ENCODE data around the gene ZNF595. TPM values are rescaled to one million over a fixed set of nuclear protein-coding genes. Genes with fewer than 3 reads are reported as not detected.
A peak's percentile ranks its signal among the peaks of the same experiment; 100 is the strongest.

The ZNF595 gene
- total RNA-seq, 1 donor from 2014 or later: 10.1 TPM

GRCh38 chr4:124275-125081 lies 71.4 kb downstream of the ZNF595 start, which contains the start of gene ZNF718:
TSS of gene ZNF718 (plus strand) at chr4:124501. CDS start at chr4:124671, 170 bp downstream.
- Mint-ChIP-seq H3K4me1 (peaks cover 11% of the 10 kb centered on the region), H3K36me3 (peaks cover 7% of the 10 kb centered on the region), H3K9me3 (peaks cover 20% of the 10 kb centered on the region), H3K4me3 (peak within 1 kb of the TSS; percentile 100), H3K27me3 (ENCODE audit: low read depth) (no peaks in the 10 kb centered on the region), H3K27ac (peak within 1 kb of the TSS; percentile 100)
- peak; percentile 79 to 92 for DNase-seq (ENCODE audit: low spot score in 2 of 2, unreplicated experiment in 2 of 2)
- TF ChIP-seq, protein P1, sequence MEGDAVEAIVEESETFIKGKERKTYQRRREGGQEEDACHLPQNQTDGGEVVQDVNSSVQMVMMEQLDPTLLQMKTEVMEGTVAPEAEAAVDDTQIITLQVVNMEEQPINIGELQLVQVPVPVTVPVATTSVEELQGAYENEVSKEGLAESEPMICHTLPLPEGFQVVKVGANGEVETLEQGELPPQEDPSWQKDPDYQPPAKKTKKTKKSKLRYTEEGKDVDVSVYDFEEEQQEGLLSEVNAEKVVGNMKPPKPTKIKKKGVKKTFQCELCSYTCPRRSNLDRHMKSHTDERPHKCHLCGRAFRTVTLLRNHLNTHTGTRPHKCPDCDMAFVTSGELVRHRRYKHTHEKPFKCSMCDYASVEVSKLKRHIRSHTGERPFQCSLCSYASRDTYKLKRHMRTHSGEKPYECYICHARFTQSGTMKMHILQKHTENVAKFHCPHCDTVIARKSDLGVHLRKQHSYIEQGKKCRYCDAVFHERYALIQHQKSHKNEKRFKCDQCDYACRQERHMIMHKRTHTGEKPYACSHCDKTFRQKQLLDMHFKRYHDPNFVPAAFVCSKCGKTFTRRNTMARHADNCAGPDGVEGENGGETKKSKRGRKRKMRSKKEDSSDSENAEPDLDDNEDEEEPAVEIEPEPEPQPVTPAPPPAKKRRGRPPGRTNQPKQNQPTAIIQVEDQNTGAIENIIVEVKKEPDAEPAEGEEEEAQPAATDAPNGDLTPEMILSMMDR (IDR thresholded peaks at IDR 0.05; ENCODE audit: unreplicated experiment): no peak

GRCh38 chr4:125091-125771 lies 72.1 kb downstream of the ZNF595 start:
- no peaks in the 10 kb centered on the region for H3K27me3 Mint-ChIP-seq (ENCODE audit: low read depth)
- peaks cover 11% of the 10 kb centered on the region for H3K4me1 Mint-ChIP-seq
- TF ChIP-seq, protein P1 (IDR thresholded peaks at IDR 0.05; ENCODE audit: unreplicated experiment): no peak
- H3K4me3 Mint-ChIP-seq: peak overlapping the region; percentile 100
- DNase-seq (ENCODE audit: low spot score in 2 of 2, unreplicated experiment in 2 of 2): peak in 1 of 2 experiments; percentile 58
- H3K9me3 Mint-ChIP-seq: peaks cover 20% of the 10 kb centered on the region
- peaks cover 7% of the 10 kb centered on the region for H3K36me3 Mint-ChIP-seq
- H3K27ac Mint-ChIP-seq: peak overlapping the region; percentile 100

DNA sequence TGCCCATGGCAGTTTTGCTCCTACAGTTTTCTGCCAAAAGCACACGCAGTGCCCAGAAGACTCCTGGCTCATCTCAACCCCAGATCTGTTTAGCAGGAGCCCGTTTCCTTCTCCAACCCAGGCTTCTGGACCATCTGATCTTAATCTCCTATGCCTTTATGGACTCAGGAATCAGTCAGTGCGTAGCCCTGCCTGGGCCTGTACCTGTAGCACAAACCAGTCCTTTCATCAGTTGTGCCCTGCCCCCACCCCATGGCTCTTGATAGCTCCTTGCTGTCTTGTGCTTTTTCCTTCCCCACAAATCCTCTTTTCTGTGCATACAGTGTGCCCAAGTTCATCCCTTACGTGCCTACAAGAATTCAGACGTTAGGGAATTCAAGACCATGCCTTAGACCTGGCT lies 72.7 kb downstream of the ZNF595 start:
- Mint-ChIP-seq H3K4me3 (peak overlapping the region; percentile 100), H3K27me3 (ENCODE audit: low read depth) (no peaks in the 10 kb centered on the region), H3K9me3 (peaks cover 19% of the 10 kb centered on the region), H3K27ac (peak overlapping the region; percentile 100), H3K36me3 (peaks cover 7% of the 10 kb centered on the region), H3K4me1 (peaks cover 11% of the 10 kb centered on the region)
- DNase-seq (ENCODE audit: low spot score in 2 of 2, unreplicated experiment in 2 of 2): no peak
- TF ChIP-seq, protein P1 (IDR thresholded peaks at IDR 0.05; ENCODE audit: unreplicated experiment): no peak

- TF ChIP-seq, protein P1 (IDR thresholded peaks at IDR 0.05; ENCODE audit: unreplicated experiment): no peak
- Mint-ChIP-seq H3K4me3 (no peak overlapping the region), H3K27me3 (ENCODE audit: low read depth) (no peaks in the 10 kb centered on the region), H3K27ac (no peak overlapping the region), H3K36me3 (peaks cover 32% of the 10 kb centered on the region), H3K9me3 (peaks cover 24% of the 10 kb centered on the region), H3K4me1 (no peaks in the 10 kb centered on the region)
- no peak for DNase-seq (ENCODE audit: low spot score in 2 of 2, unreplicated experiment in 2 of 2)
Measured at GRCh38 chr4:132483-132882, 79.4 kb downstream of the ZNF595 start.

Other genes with a start within 250 kb of the ZNF595 start
- 10.1 to 11.1 TPM (median 10.8 TPM) in 3 replicates for gene ZNF718, start 71.2 kb downstream of the ZNF595 start, total RNA-seq